ENCODE measurements around the gene RFT1. TPM values are rescaled to one million over a fixed set of nuclear protein-coding genes. Genes with fewer than 3 reads are reported as not detected.

The RFT1 gene
- polyA plus RNA-seq, 3 donors = 8.2 to 34.9 (median 25.6) TPM

- Mint-ChIP-seq H3K27me3 (ENCODE audit: low read depth in 3 of 3) (no peaks in the 10 kb centered on the region), H3K4me1 (no peaks in the 10 kb centered on the region), H3K4me3 (no peak overlapping the region), H3K36me3 (peaks cover 23 to 45% of the 10 kb centered on the region in 2 donors), H3K9me3 (no peaks in the 10 kb centered on the region), H3K27ac (no peak overlapping the region)
- no peak for DNase-seq
- no peak overlapping the region for H3K27ac ChIP-seq (ENCODE audit: low read depth in 1 of 2, low read length in 2 of 2)
- TF ChIP-seq CTCF (IDR thresholded peaks at IDR 0.05) = no peak
- intact Hi-C loops (cut with micrococcal nuclease) = no loop called here
- no peaks in the 10 kb centered on the region for H4K20me1 ChIP-seq (ENCODE audit: insufficient read depth, low read length)
- H3K9me3 ChIP-seq (replicated peaks in 1 of 2; ENCODE audit: control insufficient read depth in 1 of 2, insufficient read depth in 1 of 2, low read length in 2 of 2) = no peaks in the 10 kb centered on the region
- no peak overlapping the region for H3K4me3 ChIP-seq (replicated peaks in 1 of 3; ENCODE audit: low read depth in 2 of 3, low read length in 3 of 3)
- H3K27me3 ChIP-seq (ENCODE audit: control insufficient read depth in 2 of 2, insufficient read depth in 2 of 2, low read length in 2 of 2) = no peaks in the 10 kb centered on the region
- no peak overlapping the region for H3K9ac ChIP-seq (ENCODE audit: insufficient read depth, low read length, poor library complexity, severe bottlenecking)
- H3K4me2 ChIP-seq (replicated peaks; ENCODE audit: extremely low read depth, low read length, poor library complexity, severe bottlenecking) = no peak overlapping the region
- H2AFZ ChIP-seq (ENCODE audit: insufficient read depth, low read depth, low read length, poor library complexity, severe bottlenecking) = no peak overlapping the region
- no peaks in the 10 kb centered on the region for H3K4me1 ChIP-seq (ENCODE audit: control insufficient read depth in 1 of 2, insufficient read depth in 2 of 2, low read length in 2 of 2)
- 54% methylated on average over 6 of the region's 8 CpGs for WGBS (ENCODE audit: insufficient coverage)
- H3K79me2 ChIP-seq (ENCODE audit: insufficient read depth, low read length) = no peaks in the 10 kb centered on the region
- H3K36me3 ChIP-seq (replicated peaks in 1 of 2; ENCODE audit: control insufficient read depth in 1 of 2, insufficient read depth in 2 of 2, low read length in 2 of 2) = peaks cover 7 to 41% of the 10 kb centered on the region in 2 donors
These were observed 46.7 kb downstream of the RFT1 start for GRCh38 chr3:53083521-53083920.

- H3K27ac Mint-ChIP-seq = no peak overlapping the region
- no peaks in the 10 kb centered on the region for H3K9me3 Mint-ChIP-seq
- no peak overlapping the region for H2AFZ ChIP-seq (ENCODE audit: insufficient read depth, low read depth, low read length, poor library complexity, severe bottlenecking)
- no peaks in the 10 kb centered on the region for H3K4me1 Mint-ChIP-seq
- peaks cover 19 to 37% of the 10 kb centered on the region in 2 donors for H3K36me3 Mint-ChIP-seq
- no peaks in the 10 kb centered on the region for H4K20me1 ChIP-seq (ENCODE audit: insufficient read depth, low read length)
- no peak overlapping the region for H3K9ac ChIP-seq (ENCODE audit: insufficient read depth, low read length, poor library complexity, severe bottlenecking)
- 71% methylated on average over 3 of the region's 8 CpGs for WGBS (ENCODE audit: insufficient coverage)
- H3K4me2 ChIP-seq (replicated peaks; ENCODE audit: extremely low read depth, low read length, poor library complexity, severe bottlenecking) = no peak overlapping the region
- no peaks in the 10 kb centered on the region for H3K4me1 ChIP-seq (ENCODE audit: control insufficient read depth in 1 of 2, insufficient read depth in 2 of 2, low read length in 2 of 2)
- no peak overlapping the region for H3K4me3 Mint-ChIP-seq
- no peak for TF ChIP-seq CTCF (IDR thresholded peaks at IDR 0.05)
- peaks cover 7 to 33% of the 10 kb centered on the region in 2 donors for H3K36me3 ChIP-seq (replicated peaks in 1 of 2; ENCODE audit: control insufficient read depth in 1 of 2, insufficient read depth in 2 of 2, low read length in 2 of 2)
- no peaks in the 10 kb centered on the region for H3K27me3 ChIP-seq (ENCODE audit: control insufficient read depth in 2 of 2, insufficient read depth in 2 of 2, low read length in 2 of 2)
- intact Hi-C loops (cut with micrococcal nuclease) = no loop called here
- H3K79me2 ChIP-seq (ENCODE audit: insufficient read depth, low read length) = no peaks in the 10 kb centered on the region
- H3K27ac ChIP-seq (ENCODE audit: low read depth in 1 of 2, low read length in 2 of 2) = no peak overlapping the region
- no peak for DNase-seq
- no peaks in the 10 kb centered on the region for H3K27me3 Mint-ChIP-seq (ENCODE audit: low read depth in 3 of 3)
- no peak overlapping the region for H3K4me3 ChIP-seq (replicated peaks in 1 of 3; ENCODE audit: low read depth in 2 of 3, low read length in 3 of 3)
- no peaks in the 10 kb centered on the region for H3K9me3 ChIP-seq (replicated peaks in 1 of 2; ENCODE audit: control insufficient read depth in 1 of 2, insufficient read depth in 1 of 2, low read length in 2 of 2)
These were observed 47.5 kb downstream of the RFT1 start for GRCh38 chr3:53082736-53083135.

Measured in CD14-positive monocyte (primary cell).